ENCODE data around the gene STRN4.
"Not testable (repeated sequence)": the region's sequence is repeated elsewhere in the genome, so short reads cannot be mapped to it uniquely, and the experiment has no call there.

Gene STRN4

GRCh38 chr19:46724468-46724867, 21.8 kb downstream of the STRN4 start:
- DNase-seq, result no peak

GRCh38 chr19:46723471-46723870, 22.8 kb downstream of the STRN4 start:
- DNase-seq, result no peak

- no peak for DNase-seq
Measured at GRCh38 chr19:46723023-46723461, 23.2 kb downstream of the STRN4 start.

- no peak for DNase-seq
Measured at GRCh38 chr19:46722421-46723022, 23.7 kb downstream of the STRN4 start.

DNA sequence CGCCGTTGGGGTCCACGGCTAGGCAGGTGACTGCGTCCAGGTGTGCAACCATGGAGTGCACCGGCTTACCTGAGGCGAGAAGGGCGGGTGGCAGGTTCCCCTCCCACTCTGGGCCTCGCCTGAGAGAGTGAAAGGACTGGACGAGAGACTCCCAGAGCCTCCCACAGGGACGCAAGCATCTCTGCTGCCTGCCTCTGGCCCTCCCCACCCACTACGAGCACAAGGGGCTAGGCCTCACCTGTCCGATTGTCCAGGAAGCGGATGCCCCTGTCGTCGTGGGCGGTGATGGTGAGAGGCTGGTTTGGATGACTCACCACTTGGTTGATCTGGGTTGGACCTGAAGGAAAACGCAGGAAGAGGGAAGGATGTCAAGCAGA, 24.3 kb downstream of the STRN4 start:
- no peak for DNase-seq

DNA sequence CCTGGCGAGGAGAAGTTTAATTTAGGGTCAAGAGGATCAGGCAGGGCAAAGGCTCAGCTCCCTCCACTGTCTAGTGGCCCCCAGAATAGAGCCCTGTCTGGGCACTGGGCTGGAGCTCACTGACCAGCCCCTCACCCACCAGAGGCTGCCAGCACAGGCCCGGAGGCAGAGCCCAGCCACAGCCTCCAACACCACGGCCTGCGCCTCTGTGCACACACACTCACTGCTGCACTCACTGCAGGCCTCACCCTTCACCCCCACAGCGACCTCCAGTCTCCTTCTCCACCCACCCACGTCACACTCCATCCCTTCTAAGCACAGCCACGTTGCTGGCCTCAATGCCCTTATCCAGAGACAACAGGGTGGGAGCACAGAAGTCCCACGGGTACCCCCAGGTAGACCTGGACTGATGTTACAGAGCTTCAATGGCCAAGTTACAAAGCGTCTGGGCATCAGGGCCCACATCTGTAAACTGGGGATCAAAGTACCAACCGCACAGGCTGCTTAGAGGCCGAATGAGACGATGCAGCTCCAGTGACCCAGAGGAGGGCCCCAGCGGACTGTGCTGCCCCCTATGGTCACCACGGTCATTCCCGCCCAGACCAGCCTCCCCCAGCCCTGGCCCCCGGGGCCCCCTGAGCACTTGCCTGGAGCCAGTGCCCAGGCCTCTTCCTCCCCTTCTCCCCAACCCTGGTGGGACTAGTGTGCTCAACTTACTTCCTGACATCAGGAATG, 24.8 kb downstream of the STRN4 start:
- no peak for DNase-seq

- DNase-seq, result no peak
Measured at GRCh38 chr19:46720503-46721239, 25.6 kb downstream of the STRN4 start.

DNA sequence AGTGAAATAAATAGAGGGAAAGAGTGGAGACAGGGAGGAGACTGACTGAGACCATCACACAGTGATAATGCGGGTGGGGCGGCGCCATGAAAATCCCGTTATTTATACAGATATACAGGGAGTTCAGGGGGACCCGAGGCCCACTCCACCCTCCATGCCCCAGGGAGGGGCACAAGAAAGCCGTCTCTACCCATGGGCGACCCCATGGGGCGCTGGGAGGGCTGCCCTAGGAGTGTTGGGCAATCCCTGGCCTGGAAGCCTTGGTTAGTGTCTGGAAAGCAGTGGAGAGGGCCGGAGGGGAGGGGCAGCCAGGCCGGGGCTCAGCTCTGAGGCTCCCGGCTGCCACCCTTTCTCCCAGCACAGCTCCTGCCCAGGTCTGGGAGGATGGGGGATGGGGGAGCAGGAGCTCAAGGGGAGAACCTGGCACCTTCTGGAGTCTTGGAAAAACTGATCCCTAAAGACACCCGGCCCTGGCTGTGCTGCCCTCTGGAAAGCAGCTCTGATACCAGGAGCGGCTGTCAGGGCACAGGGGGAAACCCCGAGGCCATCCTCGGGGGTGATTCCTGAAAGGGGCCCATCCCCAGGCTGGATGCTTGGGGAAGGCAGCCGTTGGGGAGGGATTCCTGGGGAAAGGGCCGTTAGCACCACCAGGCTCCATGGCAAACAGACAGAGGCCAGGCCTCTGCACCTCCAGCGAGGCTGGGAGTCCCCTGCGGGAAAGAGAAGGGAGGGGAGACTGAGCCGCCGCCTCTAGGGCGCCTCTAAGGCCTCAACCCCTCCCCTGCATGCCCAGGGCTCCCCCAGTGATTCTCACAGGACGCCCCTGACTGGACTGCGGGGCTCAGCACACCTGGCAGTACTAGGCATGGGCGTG, 26.4 kb downstream of the STRN4 start:
- no peak for DNase-seq

DNA sequence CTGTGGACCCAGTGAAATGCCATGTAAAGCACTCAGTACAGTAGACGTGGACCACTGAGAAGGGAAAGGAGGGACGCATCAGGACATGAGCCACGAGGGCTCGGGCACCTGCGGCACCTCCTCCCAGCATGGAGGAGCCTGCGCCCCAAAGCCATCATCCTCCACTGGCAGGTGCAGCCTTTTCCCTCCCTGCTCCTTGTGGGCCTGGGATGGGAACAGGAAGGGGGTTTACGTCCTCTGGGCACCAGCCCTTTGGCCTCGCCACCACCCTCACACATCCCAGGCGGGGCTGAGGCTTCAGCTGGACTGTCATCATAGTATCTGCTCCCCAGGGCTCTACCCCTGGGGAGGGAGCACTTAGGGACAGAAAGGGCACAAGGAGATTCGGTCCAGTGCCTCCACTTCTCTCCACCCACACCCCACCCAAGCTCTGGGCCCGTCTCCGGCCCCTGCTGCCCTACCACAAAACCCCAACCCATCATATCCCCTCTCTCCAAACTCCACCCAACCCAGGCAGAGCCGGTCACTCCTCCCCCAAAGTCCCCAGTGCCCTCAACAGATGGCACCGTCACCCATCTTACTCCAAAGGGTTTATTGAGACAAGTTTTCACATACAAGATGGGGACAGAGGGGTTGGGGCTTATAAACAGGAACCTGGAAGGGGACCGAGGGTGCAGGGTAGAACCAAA, 27.2 kb downstream of the STRN4 start:
- DNase-seq, result no peak

- peak; percentile 48 for DNase-seq
Measured at GRCh38 chr19:46718157-46718933, 27.9 kb downstream of the STRN4 start.

GRCh38 chr19:46717716-46718143, 28.5 kb downstream of the STRN4 start:
- no peak for DNase-seq

GRCh38 chr19:46717034-46717715, 29.1 kb downstream of the STRN4 start, which contains the start of gene PRKD2:
PRKD2 (minus strand) TSS chr19:46717114; CDS start chr19:46716370, 744 bp downstream.
- peak; percentile 85 for DNase-seq

- DNase-seq, result no peak
Measured at GRCh38 chr19:46716672-46717033, 29.6 kb downstream of the STRN4 start.

GRCh38 chr19:46715975-46716671, 30.1 kb downstream of the STRN4 start:
- DNase-seq, result no peak

GRCh38 chr19:46715620-46715974, 30.7 kb downstream of the STRN4 start:
- no peak for DNase-seq

DNA sequence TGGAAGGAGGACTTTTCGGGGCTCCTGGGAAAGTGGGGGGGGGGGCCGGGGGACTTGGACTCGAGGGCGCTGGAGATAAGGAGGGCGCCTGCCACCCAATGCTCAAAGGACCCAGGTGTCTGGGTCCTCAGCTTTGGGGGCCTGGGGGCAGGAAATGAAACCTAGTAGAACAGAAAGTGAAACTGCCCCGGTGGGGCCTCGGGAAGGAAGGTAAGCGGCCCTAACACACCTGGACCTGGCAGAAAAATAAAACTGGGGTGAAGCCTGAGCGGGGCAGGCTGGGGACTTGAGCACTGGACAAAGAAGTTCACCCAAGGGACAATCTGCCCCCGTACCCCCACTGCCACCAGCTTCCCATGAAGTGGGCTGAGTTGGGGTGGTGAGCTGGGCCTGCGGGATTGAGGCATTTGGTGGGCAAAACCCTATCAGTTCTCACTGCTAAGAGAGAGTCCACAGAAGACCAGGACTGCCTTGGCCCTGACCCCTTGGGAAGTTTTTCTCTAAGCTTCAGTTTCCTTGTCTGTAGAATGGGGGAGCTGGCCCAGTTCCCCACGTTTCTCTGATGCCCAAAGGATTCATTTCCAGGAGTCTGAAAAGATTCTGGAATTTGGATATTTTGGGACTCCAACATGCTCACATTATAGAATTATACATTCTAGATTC, 31.7 kb downstream of the STRN4 start:
- peak; percentile 56 for DNase-seq

GRCh38 chr19:46713781-46714443, 32.3 kb downstream of the STRN4 start:
- peak; percentile 67 for DNase-seq

DNA sequence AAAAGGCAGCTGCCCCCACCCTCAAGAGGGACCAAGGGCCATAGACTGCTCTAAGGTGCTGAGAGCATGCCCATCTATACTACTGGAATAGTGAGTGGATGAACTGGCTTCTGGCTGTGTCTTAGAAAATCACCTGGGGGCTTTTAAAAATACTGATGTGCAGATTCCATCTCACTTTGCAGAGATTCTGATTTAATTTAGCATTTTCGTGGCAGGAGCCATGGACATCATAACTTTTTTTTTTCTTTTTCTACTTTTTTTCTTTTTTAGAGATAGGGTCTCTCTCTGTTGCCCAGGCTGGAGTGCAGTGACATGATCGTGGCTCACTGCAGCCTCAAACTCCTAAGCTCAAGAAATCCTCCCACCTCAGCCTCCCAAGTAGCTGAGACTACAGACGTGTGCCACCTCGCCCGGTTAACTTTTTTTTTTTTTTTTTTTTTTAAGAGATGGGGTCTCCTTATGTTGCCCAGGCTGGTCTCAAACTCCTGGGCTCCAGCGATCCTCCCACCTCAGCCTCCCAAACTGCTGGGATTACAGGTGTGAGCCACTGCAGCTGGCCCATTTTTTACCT, 33.4 kb downstream of the STRN4 start:
- not testable (repeated sequence) for DNase-seq

DNA sequence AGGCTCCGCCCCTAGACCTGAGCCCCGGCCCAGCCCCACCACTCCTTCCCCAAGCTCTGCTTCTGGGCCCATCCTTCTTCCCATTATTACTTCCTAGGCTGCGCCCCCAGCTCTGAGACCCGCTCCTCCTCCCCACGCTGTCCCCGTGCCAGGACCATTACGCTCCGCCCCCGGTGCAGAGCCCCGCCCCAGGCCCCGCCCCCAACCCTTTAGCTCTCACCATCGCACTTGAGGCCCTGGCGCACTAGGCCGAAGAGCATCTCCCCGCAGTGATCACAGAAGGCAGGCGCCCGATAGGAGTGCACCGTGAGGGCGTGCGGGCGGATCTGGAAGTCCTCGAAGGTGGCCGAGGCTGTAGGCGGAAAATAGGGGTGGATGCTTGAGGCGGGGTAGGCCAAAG, 35.6 kb downstream of the STRN4 start:
- DNase-seq, result no peak
